SK-N-SH (cell line): ENCODE data around the gene SMPD3. TPM values are rescaled to one million over a fixed set of nuclear protein-coding genes. Genes with fewer than 3 reads are reported as not detected.

Experiments used
- CTCF ChIA-PET: fragments of 300-600, 350-600 bp; formaldehyde crosslinking; extraction: SDS; loops from one replicate; lab custom pipeline; 2021; lab: Yijun Ruan, JAX
- POLR2A ChIA-PET: fragments of 350-600 bp; sonication (Branson Sonifier 250); formaldehyde crosslinking; extraction: SDS; loops from one replicate; lab custom pipeline; 2020; ENCODE audit warnings: antibody characterized with exemption, inconsistent platforms; lab: Yijun Ruan, JAX
- DNase-seq: peaks from one replicate; pipeline ENCODE4 v3.0.0; 2012
- H2AFZ ChIP-seq: fragments of 200-600 bp; sonication (generic); 2 replicates; pipeline ENCODE4 v1.8.1; 2016; ENCODE audit warnings: antibody characterized with exemption, mild to moderate bottlenecking, low read depth
- H3F3A ChIP-seq: fragments of 200-600 bp; sonication (generic); replicated peaks from 2 replicates; pipeline ENCODE3; 2016; ENCODE audit warnings: antibody characterized with exemption, mild to moderate bottlenecking; ENCODE audit not compliant: insufficient read depth
- H3K27ac ChIP-seq, 2 experiments: fragments of 200-500 bp in 1 of 2; fragments of 200-600 bp in 1 of 2; sonication (Bioruptor generic) in 1 of 2; sonication (generic), shearing (Covaris generic) in 1 of 2; 2 replicates each; pipeline versions ENCODE4 v1.5.1 to v1.6.1; 2014 to 2016; ENCODE audit warnings: low read depth in 2 of 2, inconsistent platforms in 1 of 2, low read length in 1 of 2, mild to moderate bottlenecking in 1 of 2, mixed read lengths in 1 of 2
- H3K27me3 ChIP-seq: fragments of 200-600 bp; sonication (generic), shearing (Covaris generic); 2 replicates; pipeline ENCODE4 v1.6.1; 2016; ENCODE audit warnings: mixed run types; ENCODE audit not compliant: insufficient read depth
- H3K36me3 ChIP-seq, 2 experiments: fragments of 200-500 bp in 1 of 2; fragments of 200-600 bp in 1 of 2; sonication (Bioruptor generic) in 1 of 2; sonication (generic) in 1 of 2; replicated peaks in 1 of 2; 2 replicates each; pipeline versions ENCODE3 to v1.5.1; 2014 to 2016; ENCODE audit warnings: low read length in 1 of 2, mild to moderate bottlenecking in 1 of 2; ENCODE audit not compliant: insufficient read depth in 2 of 2, control insufficient read depth in 1 of 2
- H3K4me1 ChIP-seq, 2 experiments: fragments of 200-500 bp in 1 of 2; fragments of 200-600 bp in 1 of 2; sonication (Bioruptor generic) in 1 of 2; sonication (generic), shearing (Covaris generic) in 1 of 2; 2 replicates each; pipeline versions ENCODE4 v1.5.1 to v1.6.1; 2014 to 2016; ENCODE audit warnings: low read depth in 1 of 2, low read length in 1 of 2, mixed run types in 1 of 2; ENCODE audit not compliant: insufficient read depth in 2 of 2, control insufficient read depth in 1 of 2
- H3K4me2 ChIP-seq: fragments of 200-600 bp; sonication (generic), shearing (Covaris generic); 2 replicates; pipeline ENCODE4 v1.6.1; 2017; ENCODE audit warnings: mixed run types
- H3K4me3 ChIP-seq, 2 experiments: fragments of 200-500 bp in 1 of 2; fragments of 200-600 bp in 1 of 2; sonication (Bioruptor generic) in 1 of 2; sonication (generic), shearing (Covaris generic) in 1 of 2; 2 replicates each; pipeline versions ENCODE4 v1.5.1 to v1.8.1; 2014 to 2016; ENCODE audit warnings: low read depth in 2 of 2, inconsistent platforms in 1 of 2, low read length in 1 of 2, mild to moderate bottlenecking in 1 of 2, mixed read lengths in 1 of 2, moderate library complexity in 1 of 2
- H3K79me2 ChIP-seq: fragments of 200-600 bp; sonication (generic); 2 replicates; pipeline ENCODE4 v1.8.1; 2017; ENCODE audit warnings: mild to moderate bottlenecking; ENCODE audit not compliant: insufficient read depth
- H3K9ac ChIP-seq: fragments of 200-600 bp; sonication (generic); 2 replicates; pipeline ENCODE4 v1.6.1; 2017; ENCODE audit warnings: mixed run types
- H3K9me2 ChIP-seq: fragments of 200-600 bp; sonication (generic); 2 replicates; pipeline ENCODE4 v1.6.1; 2017; ENCODE audit warnings: mixed run types
- H3K9me3 ChIP-seq: fragments of 200-600 bp; sonication (generic); 2 replicates; pipeline ENCODE4 v1.6.1; 2017; ENCODE audit warnings: mixed run types, mild to moderate bottlenecking, moderate library complexity
- H4K20me1 ChIP-seq: fragments of 200-600 bp; sonication (generic); 2 replicates; pipeline ENCODE4 v1.6.1; 2017; ENCODE audit warnings: mild to moderate bottlenecking, mixed run types; ENCODE audit not compliant: insufficient read depth
- ELF1 ChIP-seq: IDR thresholded peaks from 2 replicates; pipeline ENCODE4 v1.4.0; 2012
- RAD21 ChIP-seq: IDR thresholded peaks from 2 replicates; pipeline ENCODE4 v1.6.1; 2012; ENCODE audit warnings: mild to moderate bottlenecking, low read length
- RFX5 ChIP-seq: IDR thresholded peaks from 2 replicates; pipeline ENCODE4 v1.6.1; 2012; ENCODE audit warnings: mild to moderate bottlenecking, improper control_type of control experiment, low read length
- TCF12 ChIP-seq: IDR thresholded peaks from 2 replicates; pipeline ENCODE4 v1.4.0; 2012
- TEAD4 ChIP-seq: IDR thresholded peaks from 2 replicates; pipeline ENCODE4 v1.4.0; 2012; ENCODE audit warnings: mild to moderate bottlenecking, borderline replicate concordance; ENCODE audit not compliant: insufficient read depth
- WGBS: methylation state at CpG from one replicate; pipeline ENCODE4 v1.1.6; 2017; ENCODE audit warnings: low lambda C conversion rate; 5-methylcytosine and 5-hydroxymethylcytosine counted together
- polyA plus RNA-seq, 3 experiments: library from polyadenylated mRNA; depleted of rRNA; stranded (reverse); fragments of >200 nt; gene quantifications; 2 replicates each; pipeline ENCODE4 v1.2.3, GENCODE V29; 2012
- TF ChIP-seq, protein P1 (sequence below): IDR thresholded peaks from 2 replicates; pipeline ENCODE4 v1.4.0; 2012; ENCODE audit warnings: low read depth, borderline replicate concordance
- TF ChIP-seq, protein P2 (sequence below): fragments of 150-350 bp; IDR thresholded peaks from 2 replicates; pipeline ENCODE4 v1.6.1; 2016; ENCODE audit warnings: mild to moderate bottlenecking, low read depth, low read length
- TF ChIP-seq, protein P3 (sequence below): IDR thresholded peaks from 2 replicates; pipeline ENCODE4 v1.6.1; 2012; ENCODE audit warnings: mild to moderate bottlenecking, low read depth, low read length, moderate library complexity

Gene SMPD3
- polyA plus RNA-seq, 1 of the 3 experiments (the other 2 are of a cell fraction), result 0.38 TPM

DNA sequence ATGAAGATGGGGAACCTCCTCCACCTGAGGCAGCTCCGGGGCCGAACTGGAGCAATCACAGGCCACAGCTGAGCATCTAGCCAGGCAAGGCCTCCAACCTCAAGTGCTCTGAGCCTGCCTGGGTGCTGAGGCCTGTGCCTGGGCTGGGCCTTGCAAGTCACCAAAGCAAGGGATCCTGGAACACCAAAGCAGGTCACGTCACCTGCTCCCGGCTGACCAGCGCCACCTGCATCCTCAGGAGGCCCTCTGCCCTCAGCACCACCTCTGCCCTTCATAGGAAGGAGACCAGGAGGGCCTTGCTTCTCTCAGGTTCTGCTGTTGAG is 68.0 kb downstream of the SMPD3 start:
- Histone ChIP-seq H3K9ac (no peak overlapping the region), H3K27ac (no peak overlapping the region), H3K9me2 (no peaks in the 10 kb centered on the region), H3K9me3 (no peaks in the 10 kb centered on the region), H3K36me3 (no peaks in the 10 kb centered on the region), H2AFZ (no peak overlapping the region), H3K4me1 (peaks cover 0 to 19% of the 10 kb centered on the region in 2 experiments; a peak in 1 of 4 replicates), H3K4me3 (no peak overlapping the region), H3K27me3 (peaks cover 1% of the 10 kb centered on the region; the same call in 1 of the 2 replicates), H3K4me2 (no peak overlapping the region), H3K79me2 (no peaks in the 10 kb centered on the region), H3F3A (no peaks in the 10 kb centered on the region), H4K20me1 (no peaks in the 10 kb centered on the region)
- ChIA-PET POLR2A (no interaction called here), CTCF (interaction anchor here (1.0 kb wide), 1 partner anchor 141 kb away, joined by 3 read pairs; no protein-coding TSS in a partner anchor)
- WGBS, result 44% methylated on average over 2 of the region's 5 CpGs
- no peak for DNase-seq
- TF ChIP-seq, protein P1, sequence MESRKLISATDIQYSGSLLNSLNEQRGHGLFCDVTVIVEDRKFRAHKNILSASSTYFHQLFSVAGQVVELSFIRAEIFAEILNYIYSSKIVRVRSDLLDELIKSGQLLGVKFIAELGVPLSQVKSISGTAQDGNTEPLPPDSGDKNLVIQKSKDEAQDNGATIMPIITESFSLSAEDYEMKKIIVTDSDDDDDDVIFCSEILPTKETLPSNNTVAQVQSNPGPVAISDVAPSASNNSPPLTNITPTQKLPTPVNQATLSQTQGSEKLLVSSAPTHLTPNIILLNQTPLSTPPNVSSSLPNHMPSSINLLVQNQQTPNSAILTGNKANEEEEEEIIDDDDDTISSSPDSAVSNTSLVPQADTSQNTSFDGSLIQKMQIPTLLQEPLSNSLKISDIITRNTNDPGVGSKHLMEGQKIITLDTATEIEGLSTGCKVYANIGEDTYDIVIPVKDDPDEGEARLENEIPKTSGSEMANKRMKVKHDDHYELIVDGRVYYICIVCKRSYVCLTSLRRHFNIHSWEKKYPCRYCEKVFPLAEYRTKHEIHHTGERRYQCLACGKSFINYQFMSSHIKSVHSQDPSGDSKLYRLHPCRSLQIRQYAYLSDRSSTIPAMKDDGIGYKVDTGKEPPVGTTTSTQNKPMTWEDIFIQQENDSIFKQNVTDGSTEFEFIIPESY, result no peak
- TF ChIP-seq RFX5 (no peak), TCF12 (no peak), TEAD4 (no peak), RAD21 (no peak), ELF1 (no peak)
- TF ChIP-seq, protein P2, sequence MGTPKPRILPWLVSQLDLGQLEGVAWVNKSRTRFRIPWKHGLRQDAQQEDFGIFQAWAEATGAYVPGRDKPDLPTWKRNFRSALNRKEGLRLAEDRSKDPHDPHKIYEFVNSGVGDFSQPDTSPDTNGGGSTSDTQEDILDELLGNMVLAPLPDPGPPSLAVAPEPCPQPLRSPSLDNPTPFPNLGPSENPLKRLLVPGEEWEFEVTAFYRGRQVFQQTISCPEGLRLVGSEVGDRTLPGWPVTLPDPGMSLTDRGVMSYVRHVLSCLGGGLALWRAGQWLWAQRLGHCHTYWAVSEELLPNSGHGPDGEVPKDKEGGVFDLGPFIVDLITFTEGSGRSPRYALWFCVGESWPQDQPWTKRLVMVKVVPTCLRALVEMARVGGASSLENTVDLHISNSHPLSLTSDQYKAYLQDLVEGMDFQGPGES, result no peak
- TF ChIP-seq, protein P3, sequence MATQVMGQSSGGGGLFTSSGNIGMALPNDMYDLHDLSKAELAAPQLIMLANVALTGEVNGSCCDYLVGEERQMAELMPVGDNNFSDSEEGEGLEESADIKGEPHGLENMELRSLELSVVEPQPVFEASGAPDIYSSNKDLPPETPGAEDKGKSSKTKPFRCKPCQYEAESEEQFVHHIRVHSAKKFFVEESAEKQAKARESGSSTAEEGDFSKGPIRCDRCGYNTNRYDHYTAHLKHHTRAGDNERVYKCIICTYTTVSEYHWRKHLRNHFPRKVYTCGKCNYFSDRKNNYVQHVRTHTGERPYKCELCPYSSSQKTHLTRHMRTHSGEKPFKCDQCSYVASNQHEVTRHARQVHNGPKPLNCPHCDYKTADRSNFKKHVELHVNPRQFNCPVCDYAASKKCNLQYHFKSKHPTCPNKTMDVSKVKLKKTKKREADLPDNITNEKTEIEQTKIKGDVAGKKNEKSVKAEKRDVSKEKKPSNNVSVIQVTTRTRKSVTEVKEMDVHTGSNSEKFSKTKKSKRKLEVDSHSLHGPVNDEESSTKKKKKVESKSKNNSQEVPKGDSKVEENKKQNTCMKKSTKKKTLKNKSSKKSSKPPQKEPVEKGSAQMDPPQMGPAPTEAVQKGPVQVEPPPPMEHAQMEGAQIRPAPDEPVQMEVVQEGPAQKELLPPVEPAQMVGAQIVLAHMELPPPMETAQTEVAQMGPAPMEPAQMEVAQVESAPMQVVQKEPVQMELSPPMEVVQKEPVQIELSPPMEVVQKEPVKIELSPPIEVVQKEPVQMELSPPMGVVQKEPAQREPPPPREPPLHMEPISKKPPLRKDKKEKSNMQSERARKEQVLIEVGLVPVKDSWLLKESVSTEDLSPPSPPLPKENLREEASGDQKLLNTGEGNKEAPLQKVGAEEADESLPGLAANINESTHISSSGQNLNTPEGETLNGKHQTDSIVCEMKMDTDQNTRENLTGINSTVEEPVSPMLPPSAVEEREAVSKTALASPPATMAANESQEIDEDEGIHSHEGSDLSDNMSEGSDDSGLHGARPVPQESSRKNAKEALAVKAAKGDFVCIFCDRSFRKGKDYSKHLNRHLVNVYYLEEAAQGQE, result no peak
